GM10248 (cell line): Measurements from ENCODE around the gene CACNB4.
A peak's percentile ranks its signal among the peaks of the same experiment; 100 is the strongest.
"Not testable (repeated sequence)": the region's sequence is repeated elsewhere in the genome, so short reads cannot be mapped to it uniquely, and the experiment has no call there.

ENCODE experiments used
- CTCF ChIA-PET: fragments of 300-600 bp; sonication (Branson Sonifier 250); formaldehyde crosslinking; extraction: SDS; loops from one replicate; lab custom pipeline; 2021; ENCODE audit warnings: antibody characterized with exemption; lab: Yijun Ruan, JAX
- POLR2A ChIA-PET: fragments of 350-650 bp; sonication (Branson Sonifier 250); formaldehyde crosslinking; extraction: SDS; loops from one replicate; lab custom pipeline; 2020; ENCODE audit warnings: antibody characterized with exemption; lab: Yijun Ruan, JAX
- DNase-seq: peaks from one replicate; pipeline ENCODE4 v3.0.0; 2012; ENCODE audit errors: extremely low spot score
- TF ChIP-seq, protein P1 (sequence below): IDR thresholded peaks from 2 replicates; pipeline ENCODE4 v1.5.1; 2012; ENCODE audit warnings: mild to moderate bottlenecking, low read depth; ENCODE audit errors: extremely low read depth, missing control alignments, control extremely low read depth

The CACNB4 gene

GRCh38 chr2:152031747-152032306 lies 67.0 kb downstream of the CACNB4 start:
- TF ChIP-seq, protein P1, sequence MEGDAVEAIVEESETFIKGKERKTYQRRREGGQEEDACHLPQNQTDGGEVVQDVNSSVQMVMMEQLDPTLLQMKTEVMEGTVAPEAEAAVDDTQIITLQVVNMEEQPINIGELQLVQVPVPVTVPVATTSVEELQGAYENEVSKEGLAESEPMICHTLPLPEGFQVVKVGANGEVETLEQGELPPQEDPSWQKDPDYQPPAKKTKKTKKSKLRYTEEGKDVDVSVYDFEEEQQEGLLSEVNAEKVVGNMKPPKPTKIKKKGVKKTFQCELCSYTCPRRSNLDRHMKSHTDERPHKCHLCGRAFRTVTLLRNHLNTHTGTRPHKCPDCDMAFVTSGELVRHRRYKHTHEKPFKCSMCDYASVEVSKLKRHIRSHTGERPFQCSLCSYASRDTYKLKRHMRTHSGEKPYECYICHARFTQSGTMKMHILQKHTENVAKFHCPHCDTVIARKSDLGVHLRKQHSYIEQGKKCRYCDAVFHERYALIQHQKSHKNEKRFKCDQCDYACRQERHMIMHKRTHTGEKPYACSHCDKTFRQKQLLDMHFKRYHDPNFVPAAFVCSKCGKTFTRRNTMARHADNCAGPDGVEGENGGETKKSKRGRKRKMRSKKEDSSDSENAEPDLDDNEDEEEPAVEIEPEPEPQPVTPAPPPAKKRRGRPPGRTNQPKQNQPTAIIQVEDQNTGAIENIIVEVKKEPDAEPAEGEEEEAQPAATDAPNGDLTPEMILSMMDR, result no peak
- no peak for DNase-seq
- ChIA-PET CTCF (interaction anchor here (1.0 to 2.3 kb wide), 3 partner anchors 9 to 604 kb away, joined by 3 to 8 read pairs (median 4); no protein-coding TSS in a partner anchor), POLR2A (no interaction called here)

DNA sequence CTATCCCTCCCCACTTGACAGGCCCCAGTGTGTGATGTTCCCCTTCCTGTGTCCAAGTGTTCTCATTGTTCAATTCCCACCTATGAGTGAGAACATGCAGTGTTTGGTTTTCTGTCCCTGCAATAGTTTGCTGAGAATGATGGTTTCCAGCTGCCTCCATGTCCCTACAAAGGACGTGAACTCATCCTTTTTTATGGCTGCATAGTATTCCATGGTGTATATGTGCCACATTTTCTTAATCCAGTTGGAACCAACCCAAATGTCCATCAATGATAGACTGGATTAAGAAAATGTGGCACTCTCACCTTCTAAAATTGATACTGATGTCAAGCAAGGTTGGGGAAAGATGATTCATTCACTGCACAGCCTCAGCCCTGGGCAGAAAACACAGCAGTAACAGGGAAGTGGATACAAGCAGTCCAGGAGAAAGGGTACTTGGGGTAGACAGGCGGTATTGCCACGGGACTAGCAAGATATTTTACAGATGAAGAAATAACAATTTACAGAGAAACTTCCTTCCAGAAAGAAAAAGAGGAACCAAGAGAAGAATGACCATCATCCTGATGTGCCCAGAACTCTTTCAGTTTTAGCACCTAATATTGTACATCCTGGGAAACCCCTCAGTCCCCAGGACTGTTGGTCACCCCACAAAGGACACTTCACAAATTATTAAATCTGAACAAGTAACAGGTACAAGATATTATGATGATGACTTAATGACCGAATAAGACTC lies 68.1 kb downstream of the CACNB4 start:
- DNase-seq, POLR2A ChIA-PET: not testable (repeated sequence)
- CTCF ChIA-PET, result interaction anchor here (1.5 kb wide), 1 partner anchor 18 kb away, joined by 3 read pairs; no protein-coding TSS in a partner anchor

GRCh38 chr2:152028182-152028862 lies 70.5 kb downstream of the CACNB4 start:
- ChIA-PET CTCF (interaction anchor here (0.8 to 2.5 kb wide), 8 partner anchors 9 to 439 kb away, joined by 3 to 14 read pairs (median 4); partner anchors contain the start of gene STAM2), POLR2A (no interaction called here)
- no peak for DNase-seq
- TF ChIP-seq, protein P1, result no peak

DNA sequence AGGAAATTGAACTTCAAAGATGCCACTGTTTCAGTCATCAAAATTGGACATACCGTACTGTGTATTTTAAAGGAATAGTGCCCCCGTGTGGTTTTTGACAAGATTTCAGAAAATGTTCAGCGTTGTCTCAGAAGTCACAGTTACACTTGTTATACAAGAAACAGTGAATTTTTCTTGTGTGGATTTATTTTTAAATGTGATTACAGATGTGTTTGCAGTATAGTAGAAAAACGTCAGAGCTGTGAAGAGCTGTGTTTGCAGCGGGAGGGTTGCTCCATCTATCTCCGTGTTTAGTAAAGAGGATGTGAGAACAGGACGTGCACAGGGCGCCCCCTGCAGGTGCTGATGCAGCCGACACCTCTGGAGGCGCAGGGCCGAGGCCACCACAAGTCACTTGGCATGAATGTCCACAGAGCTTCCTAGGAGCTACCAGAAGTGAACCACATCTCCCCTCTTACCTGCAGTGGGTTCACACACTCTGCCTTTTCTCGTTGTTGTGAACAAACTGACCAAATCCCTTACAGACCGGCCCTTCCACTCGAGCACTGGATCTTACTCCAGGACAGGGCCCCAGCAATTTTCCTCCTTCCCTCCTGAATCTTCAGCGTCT lies 73.1 kb downstream of the CACNB4 start:
- DNase-seq, result peak; percentile 65
- ChIA-PET POLR2A (no interaction called here), CTCF (interaction anchor here (0.6 to 5.0 kb wide), 108 partner anchors 9 to 743 kb away, joined by 3 to 105 read pairs (median 4); partner anchors contain the start of gene ARL5A)
- TF ChIP-seq, protein P1, result peak; percentile 99

GRCh38 chr2:152024477-152024876 lies 74.4 kb downstream of the CACNB4 start:
- POLR2A ChIA-PET, result no interaction called here
- CTCF ChIA-PET, result interaction anchor here (0.7 to 5.0 kb wide), 44 partner anchors 8 to 714 kb away, joined by 3 to 105 read pairs (median 5); no protein-coding TSS in a partner anchor
- TF ChIP-seq, protein P1, result no peak
- DNase-seq, result no peak

- ChIA-PET CTCF (interaction anchor here (0.7 to 1.3 kb wide), 4 partner anchors 9 to 23 kb away, joined by 3 to 5 read pairs (median 4); no protein-coding TSS in a partner anchor), POLR2A (no interaction called here)
- TF ChIP-seq, protein P1, result no peak
- DNase-seq, result no peak
These were observed 76.8 kb downstream of the CACNB4 start for GRCh38 chr2:152022090-152022489.

- POLR2A ChIA-PET, DNase-seq: not testable (repeated sequence)
- CTCF ChIA-PET, result interaction anchor here (0.8 to 1.3 kb wide), 3 partner anchors 9 to 22 kb away, joined by 3 to 5 read pairs (median 3); no protein-coding TSS in a partner anchor
These were observed 77.8 kb downstream of the CACNB4 start for GRCh38 chr2:152021001-152021400.
